HepG2 (cell line): ENCODE results near the gene QKI. TPM values are rescaled to one million over a fixed set of nuclear protein-coding genes. Genes with fewer than 3 reads are reported as not detected.

Experiments
- KDM1A ChIP-seq: IDR thresholded peaks from 2 replicates; pipeline ENCODE4 v1.6.1; 2016; ENCODE audit warnings: missing compliant biosample characterization
- KLF9 ChIP-seq: IDR thresholded peaks from 2 replicates; pipeline ENCODE4 v1.6.1; 2016; ENCODE audit warnings: low read depth
- PBX3 ChIP-seq: sonication (generic); formaldehyde crosslinking; IDR thresholded peaks from 2 replicates; pipeline ENCODE4 v1.8.1; 2023; ENCODE audit warnings: missing genetic modification reagents, inconsistent platforms, borderline replicate concordance
- TFDP1 ChIP-seq: IDR thresholded peaks from 2 replicates; pipeline ENCODE4 v1.6.1; 2016; ENCODE audit warnings: missing compliant biosample characterization, missing genetic modification reagents, borderline replicate concordance
- THAP8 ChIP-seq: sonication (generic); formaldehyde crosslinking; IDR thresholded peaks from 2 replicates; pipeline ENCODE4 v1.5.1; 2020; ENCODE audit warnings: missing genetic modification reagents, mild to moderate bottlenecking, borderline replicate concordance
- ZBTB33 ChIP-seq: sonication (generic); formaldehyde crosslinking; IDR thresholded peaks from 2 replicates; pipeline ENCODE4 v1.4.0; 2020; ENCODE audit warnings: missing genetic modification reagents
- ZBTB7B ChIP-seq: sonication (generic); formaldehyde crosslinking; IDR thresholded peaks from 2 replicates; pipeline ENCODE4 v1.4.0; 2020; ENCODE audit warnings: missing genetic modification reagents
- ZC3H13 ChIP-seq: sonication (generic); formaldehyde crosslinking; IDR thresholded peaks from 2 replicates; pipeline ENCODE4 v1.8.1; 2023; ENCODE audit warnings: mild to moderate bottlenecking, missing genetic modification reagents, moderate library complexity
- ZFP90 ChIP-seq: sonication (generic); formaldehyde crosslinking; IDR thresholded peaks from 2 replicates; pipeline ENCODE4 v1.8.0; 2022; ENCODE audit warnings: missing genetic modification reagents, mild to moderate bottlenecking, inconsistent platforms, borderline replicate concordance
- ZNF382 ChIP-seq: sonication (generic); formaldehyde crosslinking; IDR thresholded peaks from 2 replicates; pipeline ENCODE4 v1.5.0; 2020; ENCODE audit warnings: missing genetic modification reagents, mild to moderate bottlenecking, borderline replicate concordance
- ZNF616 ChIP-seq: sonication (generic); formaldehyde crosslinking; IDR thresholded peaks from 2 replicates; pipeline ENCODE4 v1.5.0; 2020; ENCODE audit warnings: low read depth, mild to moderate bottlenecking, missing genetic modification reagents
- ZNF639 ChIP-seq: conservative IDR thresholded peaks from 2 replicates; pipeline ENCODE4 v1.6.1; 2018; ENCODE audit warnings: missing genetic modification reagents
- ZNF646 ChIP-seq: sonication (generic); formaldehyde crosslinking; IDR thresholded peaks from 2 replicates; pipeline ENCODE4 v1.9.0; 2021; ENCODE audit warnings: mild to moderate bottlenecking, missing genetic modification reagents
- ZNF724P ChIP-seq: sonication (generic); formaldehyde crosslinking; IDR thresholded peaks from 2 replicates; pipeline ENCODE4 v1.8.0; 2022; ENCODE audit warnings: missing genetic modification reagents, borderline replicate concordance
- ZNF841 ChIP-seq: sonication (generic); formaldehyde crosslinking; IDR thresholded peaks from 2 replicates; pipeline ENCODE4 v1.8.1; 2023; ENCODE audit warnings: missing genetic modification reagents, borderline replicate concordance
- polyA plus RNA-seq, 8 experiments: library from polyadenylated mRNA; depleted of rRNA in 3 of 8; stranded (reverse) in 7 of 8; unstranded in 1 of 8; fragments of >200 nt; fragmentation: Illumina TruSeq in 4 of 8; extraction: Trizol in 4 of 8; gene quantifications; 2 replicates each; pipeline versions ENCODE4 v1.2.1 to v1.2.3, GENCODE V29; 2011 to 2016; ENCODE audit warnings: low read depth in 4 of 8, missing spikeins in 1 of 8, mixed read lengths in 1 of 8; ENCODE audit not compliant: insufficient read depth in 1 of 8
- total RNA-seq, 5 experiments: library from RNA; depleted of rRNA; stranded (reverse); fragments of >200 nt; fragmentation: Illumina TruSeq; extraction: Trizol; gene quantifications; 2 replicates each; pipeline ENCODE4 v1.2.3, GENCODE V29; 2016; ENCODE audit warnings: low read depth in 1 of 5

QKI gene
- total and polyA plus RNA-seq, 2 of the 13 experiments (the other 11 are each of a cell fraction or from before 2014, with no cell fraction given) = 136 to 137 TPM

GRCh38 chr6:163414117-163414945, at the start of gene QKI (continued):
- no peak for TF ChIP-seq PBX3 (CRISPR knock-in tag)
- no peak for TF ChIP-seq ZNF616
- TF ChIP-seq KLF9 (CRISPR knock-in tag) = no peak
- TF ChIP-seq ZNF724P (CRISPR knock-in tag) = no peak
- no peak for TF ChIP-seq THAP8 (CRISPR knock-in tag)
- peak; percentile 90; the same call in 1 of the 2 replicates for TF ChIP-seq ZNF639 (CRISPR knock-in tag)
- no peak for TF ChIP-seq ZFP90 (CRISPR knock-in tag)
- TF ChIP-seq ZNF646 (CRISPR knock-in tag) = no peak
- TF ChIP-seq ZNF382 (CRISPR knock-in tag) = no peak
- peak; percentile 51; the same call in 1 of the 2 replicates for TF ChIP-seq ZBTB7B (CRISPR knock-in tag)
- no peak for TF ChIP-seq ZC3H13 (CRISPR knock-in tag)
- TF ChIP-seq ZNF841 (CRISPR knock-in tag) = 0 out of 2 replicates have a peak, but pooled peaks have one; percentile 70
- TF ChIP-seq ZBTB33 (CRISPR knock-in tag) = no peak
- TF ChIP-seq TFDP1 (CRISPR knock-in tag) = peak; percentile 58; the same call in 1 of the 2 replicates
- TF ChIP-seq KDM1A (CRISPR knock-in tag) = no peak
